Measurements from ENCODE around the gene GALM. TPM values are rescaled to one million over a fixed set of nuclear protein-coding genes. Genes with fewer than 3 reads are reported as not detected.

The GALM gene
- total RNA-seq, 1 experiment from 2014 or later, result 10.0 TPM

GRCh38 chr2:38747819-38748218 lies 81.9 kb downstream of the GALM start:
- Histone ChIP-seq H2AFZ (ENCODE audit: low read length) (no peak overlapping the region), H3K9ac (ENCODE audit: extremely low read depth, insufficient read length, low read length) (no peak overlapping the region), H3K18ac (ENCODE audit: insufficient read length, low read depth, low read length) (no peak overlapping the region), H2BK20ac (ENCODE audit: low read depth, low read length, poor library complexity, severe bottlenecking) (no peak overlapping the region), H3K56ac (ENCODE audit: insufficient read length, low read depth, low read length) (no peak overlapping the region), H3K23me2 (ENCODE audit: insufficient read length, low read depth, low read length, poor library complexity, severe bottlenecking) (peaks cover 5% of the 10 kb centered on the region), H3K79me1 (ENCODE audit: insufficient read depth, low read depth, low read length, poor library complexity, severe bottlenecking) (no peaks in the 10 kb centered on the region), H3T11ph (ENCODE audit: low read length) (no peak overlapping the region), H3K23ac (ENCODE audit: insufficient read length, low read depth, low read length) (no peak overlapping the region), H2AK5ac (ENCODE audit: insufficient read length, low read length) (no peak overlapping the region), H3K27ac (ENCODE audit: insufficient read length, low read depth, low read length) (no peak overlapping the region), H4K20me1 (ENCODE audit: control insufficient read depth, insufficient read depth, insufficient read length) (no peaks in the 10 kb centered on the region), H2BK15ac (ENCODE audit: low read depth, low read length) (no peak overlapping the region), H3K4me2 (ENCODE audit: insufficient read depth, insufficient read length, low read length) (no peak overlapping the region), H3K14ac (ENCODE audit: insufficient read depth, low read length) (no peak overlapping the region), H4K8ac (replicated peaks; ENCODE audit: insufficient read length, low read depth, low read length) (no peak overlapping the region), H2BK12ac (ENCODE audit: insufficient read length, low read depth, low read length) (no peak overlapping the region), H3K4ac (ENCODE audit: low read depth, low read length) (no peak overlapping the region), H3K4me1 (ENCODE audit: insufficient read depth, low read length) (no peaks in the 10 kb centered on the region), H3K27me3 (ENCODE audit: insufficient read depth, low read length) (no peaks in the 10 kb centered on the region), H2BK5ac (ENCODE audit: insufficient read length, low read length) (no peak overlapping the region), H3K79me2 (ENCODE audit: insufficient read depth, low read length) (peaks cover 20% of the 10 kb centered on the region), H2BK120ac (ENCODE audit: low read depth, low read length, poor library complexity, severe bottlenecking) (no peak overlapping the region), H3K9me3 (ENCODE audit: control insufficient read depth, low read depth, low read length) (no peaks in the 10 kb centered on the region), H4K91ac (ENCODE audit: insufficient read length, low read depth, low read length) (no peak overlapping the region), H4K5ac (ENCODE audit: insufficient read length, low read depth, low read length) (no peak overlapping the region)
- Mint-ChIP-seq H3K27me3 (ENCODE audit: low read depth) (peaks cover 5% of the 10 kb centered on the region), H3K36me3 (ENCODE audit: insufficient read depth in 1 of 3, low read depth in 3 of 3) (peaks cover 72 to 81% (median 79%) of the 10 kb centered on the region in 3 experiments), H3K9me3 (peaks cover 3 to 6% of the 10 kb centered on the region in 2 experiments; a peak in 4 of 5 replicates), H3K27ac (peak overlapping the region in 2 of 3 experiments; percentile 81 to 95; a peak in 5 of 7 replicates), H3K4me3 (peak overlapping the region; percentile 70 to 100), H3K4me1 (peaks cover 44% of the 10 kb centered on the region in 2 experiments)
- WGBS (ENCODE audit: extremely low coverage, insufficient read length, low lambda C conversion rate), result no CpG with 5 or more reads among the region's 5 CpGs
- no peak for DNase-seq
- no peak for TF ChIP-seq CTCF (conservative IDR thresholded peaks at IDR 0.05)

All from H9 (cell line).